HG03025 (cell line): ENCODE results near the gene FBLN2.

Experiments
- ATAC-seq: cut with Tn5 transposase; IDR thresholded peaks from one replicate; pipeline ENCODE4 v1.9.1; 2021; ENCODE audit warnings: mild to moderate bottlenecking, moderate library complexity; ENCODE audit not compliant: unreplicated experiment, low FRiP score

Gene FBLN2

GRCh38 chr3:13655061-13655913, 106.4 kb downstream of the FBLN2 start:
- no peak for ATAC-seq

- no peak for ATAC-seq
Observed at GRCh38 chr3:13656584-13657301, 107.8 kb downstream of the FBLN2 start.

- ATAC-seq: peak; percentile 68
Observed at GRCh38 chr3:13657660-13658435, 108.9 kb downstream of the FBLN2 start.

GRCh38 chr3:13658681-13659080, 109.8 kb downstream of the FBLN2 start:
- no peak for ATAC-seq

GRCh38 chr3:13659221-13659969, 110.5 kb downstream of the FBLN2 start:
- ATAC-seq: no peak

- no peak for ATAC-seq
Observed at GRCh38 chr3:13660042-13660874, 111.3 kb downstream of the FBLN2 start.

- no peak for ATAC-seq
Observed at GRCh38 chr3:13661121-13661520, 112.2 kb downstream of the FBLN2 start.

- no peak for ATAC-seq
Observed at GRCh38 chr3:13662238-13662847, 113.4 kb downstream of the FBLN2 start.

GRCh38 chr3:13663781-13664535, 115.0 kb downstream of the FBLN2 start:
- no peak for ATAC-seq

GRCh38 chr3:13665582-13666226, 116.8 kb downstream of the FBLN2 start:
- ATAC-seq: no peak

GRCh38 chr3:13666227-13666619, 117.3 kb downstream of the FBLN2 start:
- no peak for ATAC-seq

GRCh38 chr3:13666781-13667709, 118.1 kb downstream of the FBLN2 start:
- no peak for ATAC-seq

GRCh38 chr3:13668136-13668535, 119.2 kb downstream of the FBLN2 start:
- ATAC-seq: no peak

- no peak for ATAC-seq
Observed at GRCh38 chr3:13669457-13669856, 120.5 kb downstream of the FBLN2 start.

GRCh38 chr3:13670292-13670691, 121.4 kb downstream of the FBLN2 start:
- ATAC-seq: no peak

GRCh38 chr3:13671482-13672233, 122.7 kb downstream of the FBLN2 start:
- no peak for ATAC-seq
